C1 segment of cervical spinal cord (tissue), 14 donors: ENCODE measurements around the gene SLC41A1.

Experiments used
- DNase-seq, 14 donors: peaks; one replicate each; lab custom pipeline; 2025; lab: John Stamatoyannopoulos, UW

SLC41A1 gene

GRCh38 chr1:205822397-205822796 lies 9.4 kb upstream of the SLC41A1 start:
- DNase-seq, result no peak

GRCh38 chr1:205817988-205818387 lies 5.0 kb upstream of the SLC41A1 start:
- DNase-seq, result no peak

GRCh38 chr1:205817364-205817763 lies 4.4 kb upstream of the SLC41A1 start:
- no peak for DNase-seq

GRCh38 chr1:205813755-205814058 lies 709 bp upstream of the SLC41A1 start:
- DNase-seq, result no peak

GRCh38 chr1:205812271-205812877 lies 624 bp downstream of the SLC41A1 start:
- DNase-seq, result peak in 12 of 14 donors; percentile 37 to 83 (median 72)

- DNase-seq, result peak in 11 of 14 donors; percentile 20 to 65 (median 44)
These were observed 1.3 kb downstream of the SLC41A1 start for GRCh38 chr1:205811660-205812059.

DNA sequence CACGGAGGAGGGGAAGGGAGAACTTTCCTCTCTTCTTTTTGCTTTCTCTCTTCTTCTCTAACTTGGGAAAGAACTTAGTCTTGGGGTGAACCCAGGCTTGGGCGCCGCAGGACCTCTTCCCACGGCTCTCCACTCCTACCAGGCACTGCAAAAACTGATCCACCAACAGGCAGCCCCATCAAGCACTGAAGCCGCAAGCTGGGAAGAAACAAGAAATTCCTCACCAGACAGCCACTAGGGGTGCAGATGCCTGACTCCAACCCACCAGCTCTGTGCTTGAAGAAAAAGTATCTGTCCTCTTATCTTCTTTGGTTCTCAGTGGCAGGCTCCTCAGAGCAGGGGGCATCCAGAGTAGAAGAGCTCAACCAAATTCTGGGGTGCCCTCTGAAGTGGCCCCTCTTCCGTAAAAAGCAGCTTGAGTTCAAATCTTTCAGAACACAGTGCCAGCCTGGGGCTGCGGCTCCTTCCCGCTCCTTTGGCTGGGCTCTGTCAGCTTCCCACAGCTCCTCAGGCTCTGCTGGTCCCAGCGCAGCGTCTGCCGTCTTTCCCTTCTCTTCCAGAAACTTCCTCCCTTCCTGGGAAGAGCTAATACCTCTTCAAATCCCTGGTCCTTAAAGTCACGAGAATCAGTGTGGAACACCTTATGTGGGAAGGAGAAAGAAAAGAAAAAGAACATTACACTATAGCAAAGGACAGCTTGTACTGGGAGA lies 2.4 kb downstream of the SLC41A1 start:
- peak in 1 of 14 donors; percentile 51 for DNase-seq

DNA sequence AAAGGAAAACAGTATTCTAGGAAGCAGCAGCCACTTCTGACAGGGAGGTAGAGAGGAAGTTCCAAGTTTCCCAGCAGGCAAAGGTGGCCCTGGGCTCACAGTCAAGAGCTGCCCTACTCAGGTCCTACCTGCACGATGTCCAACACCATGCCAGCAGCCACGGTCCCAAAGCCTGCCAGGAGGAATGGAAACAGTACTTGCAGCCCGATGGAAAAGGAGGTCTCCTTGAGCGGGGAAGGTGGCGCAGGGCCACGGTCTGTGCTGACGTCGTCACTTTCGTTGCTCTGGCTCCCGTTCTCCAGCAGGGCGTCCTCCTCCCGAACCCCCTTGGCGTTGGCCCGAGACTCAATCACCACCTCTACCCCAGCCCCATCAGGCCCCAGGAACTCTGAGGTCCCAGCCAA lies 3.1 kb downstream of the SLC41A1 start:
- DNase-seq, result peak in 1 of 14 donors; percentile 68

GRCh38 chr1:205809469-205809868 lies 3.5 kb downstream of the SLC41A1 start:
- DNase-seq, result no peak

DNA sequence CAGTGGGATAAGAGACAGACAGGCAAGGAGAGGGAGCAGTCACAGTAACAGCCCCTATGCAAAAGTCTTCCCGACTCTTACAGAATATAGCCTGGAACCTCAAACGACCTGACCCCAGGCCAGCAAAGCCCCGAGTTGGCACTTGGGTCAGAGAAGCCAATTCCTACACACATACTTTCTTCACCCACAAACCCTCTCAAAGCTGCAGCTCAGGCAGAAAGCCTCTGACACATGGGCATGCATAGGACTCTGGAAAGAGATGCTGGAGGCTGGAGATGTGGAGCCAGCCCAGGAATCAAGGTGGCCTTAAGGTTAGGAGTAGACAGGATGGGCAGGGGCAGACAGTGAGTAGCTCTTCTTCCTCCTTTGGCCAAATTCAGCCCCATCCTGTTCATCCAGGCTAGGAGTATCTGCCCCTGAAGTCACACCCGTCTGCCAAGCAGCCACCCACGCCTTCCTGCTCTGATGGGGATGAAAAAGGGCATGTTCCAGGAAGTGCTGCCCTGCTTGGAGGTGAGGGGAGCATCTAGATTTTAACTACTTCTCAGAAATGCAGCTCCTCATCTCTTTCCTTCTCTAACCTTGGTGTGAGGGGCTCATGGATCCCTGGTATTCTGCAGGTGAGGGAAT lies 7.8 kb downstream of the SLC41A1 start:
- DNase-seq, result no peak

GRCh38 chr1:205804605-205805004 lies 8.4 kb downstream of the SLC41A1 start:
- no peak for DNase-seq

GRCh38 chr1:205803986-205804385 lies 9.0 kb downstream of the SLC41A1 start:
- no peak for DNase-seq

- DNase-seq, result no peak
These were observed 10.9 kb downstream of the SLC41A1 start for GRCh38 chr1:205802060-205802459.

DNA sequence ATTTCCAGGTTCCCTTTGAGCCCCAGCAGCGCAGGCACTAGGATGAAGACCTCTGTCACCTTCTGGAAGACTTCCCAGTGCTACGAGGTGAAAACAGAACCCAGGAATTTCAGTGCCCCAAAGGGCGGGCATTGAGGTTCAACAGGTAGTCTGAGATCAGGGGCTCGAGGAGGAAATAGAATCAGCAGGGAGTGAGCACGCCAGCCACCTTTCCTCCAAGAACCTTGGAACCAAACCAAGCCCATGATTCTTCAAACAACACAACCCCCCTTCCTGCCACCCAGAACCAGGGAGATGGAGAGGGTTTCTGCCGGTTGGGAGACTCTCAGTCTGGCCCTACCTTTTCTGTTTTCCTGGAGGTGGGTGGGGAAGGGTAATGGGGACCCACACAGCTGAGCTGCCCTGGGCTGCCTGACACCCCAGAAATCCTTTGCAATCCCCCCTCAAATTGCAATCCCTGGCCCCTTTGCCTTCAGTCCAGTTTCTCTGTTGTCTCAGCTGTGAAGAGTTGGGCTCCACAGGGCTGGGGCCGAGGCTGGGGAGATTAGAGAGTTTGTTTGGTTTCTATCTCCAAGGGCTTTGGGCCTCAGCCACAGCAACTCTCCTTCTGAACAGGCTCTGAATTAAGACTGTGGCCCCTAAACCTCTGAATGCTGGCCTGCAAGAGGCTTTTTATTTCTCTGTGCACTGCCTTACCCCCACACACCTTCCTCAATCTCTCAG lies 11.9 kb downstream of the SLC41A1 start:
- DNase-seq, result no peak

DNA sequence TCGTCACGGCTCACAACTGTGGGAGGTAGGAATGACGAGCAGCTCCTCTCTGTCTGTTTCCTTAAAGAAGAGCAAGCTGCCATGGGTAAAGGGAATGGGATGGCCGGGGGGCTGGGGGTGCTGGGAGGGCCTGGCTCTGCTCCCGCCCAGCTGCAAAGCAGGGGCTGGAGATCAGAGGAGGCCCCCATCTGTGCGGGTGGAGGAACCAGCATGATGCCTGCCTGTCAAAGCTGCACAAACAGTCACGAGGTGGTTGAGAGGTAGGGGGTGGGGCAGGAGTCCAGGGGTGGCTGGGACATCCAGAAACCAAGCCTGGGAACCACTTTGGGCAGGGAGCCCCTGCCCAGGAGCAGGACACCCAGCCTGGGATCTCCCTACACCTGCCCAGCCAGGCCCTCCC lies 12.6 kb downstream of the SLC41A1 start:
- DNase-seq, result no peak

GRCh38 chr1:205798577-205798976 lies 14.4 kb downstream of the SLC41A1 start:
- no peak for DNase-seq

DNA sequence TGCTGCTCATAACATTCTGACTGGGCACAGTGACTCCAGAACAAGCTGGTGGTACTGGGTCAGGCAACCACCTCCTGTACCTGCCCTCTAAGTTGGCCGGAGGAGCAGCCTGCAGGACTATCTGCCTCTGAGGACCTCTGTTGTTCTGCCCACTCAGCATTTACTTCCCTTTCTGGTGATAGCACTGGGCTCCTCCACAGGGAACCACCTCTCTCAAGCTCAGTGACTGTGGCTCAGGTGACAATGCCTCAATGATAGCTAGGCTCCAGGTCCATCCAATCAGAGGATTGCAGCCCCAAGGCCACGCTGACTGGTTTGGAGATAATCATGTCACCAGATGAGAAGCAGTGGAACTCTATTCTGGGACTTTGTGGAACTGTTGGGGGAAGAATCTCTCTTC lies 15.8 kb downstream of the SLC41A1 start:
- no peak for DNase-seq

- no peak for DNase-seq
These were observed 18.8 kb downstream of the SLC41A1 start for GRCh38 chr1:205794011-205794730.

DNA sequence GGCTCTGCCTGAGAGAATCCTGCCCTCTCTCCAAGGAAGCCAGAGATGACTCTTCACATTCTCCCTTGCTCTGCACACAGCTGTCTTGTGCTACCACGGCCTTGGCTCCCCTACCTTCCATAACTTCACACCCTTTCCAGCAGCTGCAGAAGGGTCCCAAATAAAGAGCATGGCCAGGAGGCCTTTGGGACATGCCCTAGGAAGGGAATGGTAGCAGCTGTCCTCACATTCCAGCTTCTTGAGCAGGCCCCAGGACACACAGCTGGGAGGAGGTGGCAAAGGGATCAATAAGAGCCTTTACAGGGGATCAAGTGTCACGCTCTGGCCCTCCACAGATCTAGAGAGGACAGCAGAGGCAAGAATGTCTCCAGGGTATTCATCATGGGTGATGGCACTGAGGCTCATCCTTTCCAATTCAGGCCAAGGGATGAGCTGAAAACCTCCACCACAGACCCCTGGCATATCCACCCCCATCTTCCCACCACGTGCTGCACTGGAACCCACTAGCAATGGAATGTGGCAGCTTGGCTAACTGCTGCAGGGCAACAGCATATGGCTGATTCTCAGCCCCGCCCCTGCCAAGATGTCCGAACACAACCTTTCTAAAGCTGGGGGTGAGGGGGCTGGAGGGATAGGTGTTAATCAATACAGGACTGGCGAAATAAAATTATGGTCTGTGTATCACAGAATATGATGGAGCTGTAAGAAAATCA lies 19.9 kb downstream of the SLC41A1 start:
- DNase-seq, result no peak

DNA sequence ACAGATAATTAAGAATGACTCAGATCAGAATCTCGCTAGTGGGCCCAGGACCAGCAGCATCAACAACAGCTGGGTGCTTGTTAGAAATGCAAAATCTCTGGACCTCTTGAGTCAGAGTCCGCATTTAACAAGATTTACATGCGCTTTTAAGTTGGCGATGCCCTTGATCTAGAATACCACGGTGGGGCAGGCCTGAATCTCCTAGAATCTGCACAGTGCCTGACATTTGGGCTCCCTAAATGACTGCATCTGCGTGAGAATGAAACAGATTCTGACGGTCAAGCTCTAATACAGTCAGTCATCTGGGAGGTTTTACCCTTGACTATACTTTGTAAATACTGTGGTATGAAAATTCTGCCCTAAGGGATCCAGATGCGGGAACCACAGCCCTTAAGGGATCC lies 20.5 kb downstream of the SLC41A1 start:
- DNase-seq, result no peak

GRCh38 chr1:205791568-205792180 lies 21.3 kb downstream of the SLC41A1 start:
- peak in 11 of 14 donors; percentile 19 to 65 (median 53) for DNase-seq
